BE2C (cell line): Measurements from ENCODE around the gene CRNKL1.

Experiments
- DNase-seq: peaks from one replicate; pipeline ENCODE4 v3.0.0-alpha.2; 2020
- H3K27me3 ChIP-seq: fragments of 250-450 bp; sonication (Bioruptor Pico); 2 replicates; pipeline ENCODE4 v1.5.1; 2020; ENCODE audit warnings: mild to moderate bottlenecking
- H3K36me3 ChIP-seq: fragments of 250-450 bp; sonication (Bioruptor Pico); 2 replicates; pipeline ENCODE4 v1.5.1; 2020; ENCODE audit warnings: mild to moderate bottlenecking
- H3K4me1 ChIP-seq: fragments of 250-450 bp; sonication (Bioruptor Pico); 2 replicates; pipeline ENCODE4 v1.5.1; 2020
- H3K4me3 ChIP-seq: 2 replicates; pipeline ENCODE4 v1.5.1; 2011; ENCODE audit warnings: low read depth, low read length
- H3K9me3 ChIP-seq: fragments of 250-450 bp; sonication (Bioruptor Pico); 2 replicates; pipeline ENCODE4 v1.5.1; 2020
- CTCF ChIP-seq: IDR thresholded peaks from 2 replicates; pipeline ENCODE4 v1.5.1; 2012; ENCODE audit warnings: mild to moderate bottlenecking, low read depth, low read length

The CRNKL1 gene

GRCh38 chr20:20092827-20093226, 40.6 kb upstream of the CRNKL1 start:
- Histone ChIP-seq H3K4me3 (no peak overlapping the region), H3K9me3 (no peaks in the 10 kb centered on the region), H3K4me1 (no peaks in the 10 kb centered on the region), H3K27me3 (no peaks in the 10 kb centered on the region), H3K36me3 (no peaks in the 10 kb centered on the region)
- no peak for DNase-seq
- TF ChIP-seq CTCF, result no peak

GRCh38 chr20:20089939-20090338, 37.7 kb upstream of the CRNKL1 start:
- peaks cover 5% of the 10 kb centered on the region; the same call in 1 of the 2 replicates for H3K4me1 ChIP-seq
- H3K9me3 ChIP-seq, result no peaks in the 10 kb centered on the region
- no peaks in the 10 kb centered on the region for H3K27me3 ChIP-seq
- H3K36me3 ChIP-seq, result no peaks in the 10 kb centered on the region
- no peak overlapping the region for H3K4me3 ChIP-seq
- DNase-seq, result no peak
- no peak for TF ChIP-seq CTCF

- DNase-seq, result no peak
- no peaks in the 10 kb centered on the region for H3K9me3 ChIP-seq
- no peak overlapping the region for H3K4me3 ChIP-seq
- no peak for TF ChIP-seq CTCF
- no peaks in the 10 kb centered on the region for H3K27me3 ChIP-seq
- H3K36me3 ChIP-seq, result no peaks in the 10 kb centered on the region
- peaks cover 7% of the 10 kb centered on the region; the same call in 1 of the 2 replicates for H3K4me1 ChIP-seq
Observed at GRCh38 chr20:20089018-20089417, 36.8 kb upstream of the CRNKL1 start.

- H3K27me3 ChIP-seq, result no peaks in the 10 kb centered on the region
- no peak for TF ChIP-seq CTCF
Observed at GRCh38 chr20:20085812-20086211, 33.5 kb upstream of the CRNKL1 start.

GRCh38 chr20:20085071-20085470, 32.8 kb upstream of the CRNKL1 start:
- Histone ChIP-seq H3K27me3 (no peaks in the 10 kb centered on the region), H3K4me3 (peak overlapping the region; percentile 44), H3K9me3 (no peaks in the 10 kb centered on the region), H3K36me3 (no peaks in the 10 kb centered on the region), H3K4me1 (peaks cover 7% of the 10 kb centered on the region; the same call in 1 of the 2 replicates)
- DNase-seq, result peak; percentile 29
- TF ChIP-seq CTCF, result no peak

More at GRCh38 chr20:20085812-20086211, 33.5 kb upstream of the CRNKL1 start:
- no peaks in the 10 kb centered on the region for H3K9me3 ChIP-seq
- no peaks in the 10 kb centered on the region for H3K36me3 ChIP-seq
- peaks cover 7% of the 10 kb centered on the region; the same call in 1 of the 2 replicates for H3K4me1 ChIP-seq
- DNase-seq, result no peak
- peak overlapping the region; percentile 11; the same call in 1 of the 2 replicates for H3K4me3 ChIP-seq

GRCh38 chr20:20084296-20084752, 32.1 kb upstream of the CRNKL1 start:
- Histone ChIP-seq H3K9me3 (no peaks in the 10 kb centered on the region), H3K4me3 (peak overlapping the region; percentile 44), H3K27me3 (no peaks in the 10 kb centered on the region), H3K36me3 (no peaks in the 10 kb centered on the region), H3K4me1 (peaks cover 7% of the 10 kb centered on the region; the same call in 1 of the 2 replicates)
- peak; percentile 30 for DNase-seq
- TF ChIP-seq CTCF, result no peak
